ENCODE data around the gene PIK3CD. TPM values are rescaled to one million over a fixed set of nuclear protein-coding genes. Genes with fewer than 3 reads are reported as not detected.

The PIK3CD gene
- total and polyA plus RNA-seq, 8 donors: 5.1 to 44.2 (median 6.1) TPM

- intact Hi-C loops (cut with DNase I): no loop called here
- no peak for ATAC-seq
- H3K36me3 ChIP-seq: no peaks in the 10 kb centered on the region
Observed at GRCh38 chr1:9663257-9663656, 11.7 kb downstream of the PIK3CD start.

GRCh38 chr1:9665193-9665592 is 13.7 kb downstream of the PIK3CD start:
- intact Hi-C loops (cut with DNase I): no loop called here
- H3K4me1 ChIP-seq: peaks cover 0 to 23% of the 10 kb centered on the region in 2 donors
- no peaks in the 10 kb centered on the region for H3K27me3 ChIP-seq
- H3K4me3 ChIP-seq: no peak overlapping the region
- DNase-seq: no peak
- no peaks in the 10 kb centered on the region for H3K9me3 ChIP-seq
- H3K27ac ChIP-seq: no peak overlapping the region
- no peak for ATAC-seq
- no peaks in the 10 kb centered on the region for H3K36me3 ChIP-seq
- TF ChIP-seq CTCF (IDR thresholded peaks at IDR 0.05): no peak

More at GRCh38 chr1:9663257-9663656, 11.7 kb downstream of the PIK3CD start:
- Histone ChIP-seq H3K27me3 (no peaks in the 10 kb centered on the region), H3K4me1 (peaks cover 5 to 25% of the 10 kb centered on the region in 2 donors), H3K27ac (no peak overlapping the region), H3K9me3 (no peaks in the 10 kb centered on the region), H3K4me3 (no peak overlapping the region)
- TF ChIP-seq CTCF (IDR thresholded peaks at IDR 0.05): no peak
- peak in 1 of 4 donors; percentile 4 for DNase-seq

GRCh38 chr1:9668080-9668479 is 16.5 kb downstream of the PIK3CD start:
- DNase-seq (no peak), ATAC-seq (no peak)
- intact Hi-C loops (cut with DNase I): no loop called here
- no peak for TF ChIP-seq CTCF (IDR thresholded peaks at IDR 0.05)
- H3K4me3 ChIP-seq: no peak overlapping the region
- no peaks in the 10 kb centered on the region for H3K27me3 ChIP-seq
- no peaks in the 10 kb centered on the region for H3K9me3 ChIP-seq
- H3K4me1 ChIP-seq: peaks cover 0 to 27% of the 10 kb centered on the region in 2 donors
- no peaks in the 10 kb centered on the region for H3K36me3 ChIP-seq
- no peak overlapping the region for H3K27ac ChIP-seq

GRCh38 chr1:9670085-9670484 is 18.6 kb downstream of the PIK3CD start:
- no peak for DNase-seq
- Histone ChIP-seq H3K4me1 (peaks cover 0 to 27% of the 10 kb centered on the region in 2 donors), H3K27me3 (no peaks in the 10 kb centered on the region), H3K9me3 (no peaks in the 10 kb centered on the region), H3K4me3 (no peak overlapping the region), H3K27ac (no peak overlapping the region), H3K36me3 (no peaks in the 10 kb centered on the region)
- TF ChIP-seq CTCF (IDR thresholded peaks at IDR 0.05): no peak
- ATAC-seq: no peak
- intact Hi-C loops (cut with DNase I): no loop called here

- ATAC-seq (peak; percentile 94), DNase-seq (no peak)
- peaks cover 0 to 27% of the 10 kb centered on the region in 2 donors for H3K4me1 ChIP-seq
- intact Hi-C loops (cut with DNase I): no loop called here
- H3K9me3 ChIP-seq: no peaks in the 10 kb centered on the region
- no peak for TF ChIP-seq CTCF (IDR thresholded peaks at IDR 0.05)
- H3K36me3 ChIP-seq: no peaks in the 10 kb centered on the region
- no peaks in the 10 kb centered on the region for H3K27me3 ChIP-seq
- peak overlapping the region; percentile 33 to 57 for H3K27ac ChIP-seq
- H3K4me3 ChIP-seq: no peak overlapping the region
Observed at GRCh38 chr1:9671377-9672140, 20.0 kb downstream of the PIK3CD start.

All from left lung (tissue), 10 donors.